Liver (tissue), 9 donors: ENCODE results near the gene TPM4. TPM values are rescaled to one million over a fixed set of nuclear protein-coding genes. Genes with fewer than 3 reads are reported as not detected.

Experiments used
- DNase-seq: peaks from one replicate; pipeline ENCODE4 v3.0.0-alpha.2; 2017; ENCODE audit warnings: low spot score
- H3K27ac ChIP-seq, 2 donors: one replicate each; pipeline ENCODE4 v1.7.0; 2013; ENCODE audit warnings: inconsistent platforms in 2 of 2, low read length in 2 of 2, control low read depth in 1 of 2, low read depth in 1 of 2, mild to moderate bottlenecking in 1 of 2
- H3K27me3 ChIP-seq, 4 donors: one replicate each; pipeline versions ENCODE4 v1.6.1 to v1.7.0; 2013; ENCODE audit warnings: low read length in 3 of 4, inconsistent platforms in 1 of 4, mild to moderate bottlenecking in 1 of 4, moderate library complexity in 1 of 4; ENCODE audit not compliant: control insufficient read depth in 4 of 4, insufficient read depth in 4 of 4
- H3K36me3 ChIP-seq, 4 donors: one replicate each; pipeline versions ENCODE4 v1.6.1 to v1.7.0; 2013; ENCODE audit warnings: low read length in 3 of 4, mild to moderate bottlenecking in 3 of 4, low read depth in 1 of 4, moderate library complexity in 1 of 4; ENCODE audit not compliant: control insufficient read depth in 4 of 4, insufficient read depth in 3 of 4
- H3K4me1 ChIP-seq, 4 donors: one replicate each; pipeline versions ENCODE4 v1.6.1 to v1.7.0; 2013; ENCODE audit warnings: low read length in 3 of 4, mild to moderate bottlenecking in 3 of 4, moderate library complexity in 1 of 4; ENCODE audit not compliant: control insufficient read depth in 4 of 4, insufficient read depth in 4 of 4
- H3K4me3 ChIP-seq, 3 donors: one replicate each; pipeline versions ENCODE4 v1.6.1 to v1.7.0; 2013; ENCODE audit warnings: low read length in 3 of 3, control low read depth in 1 of 3, low read depth in 1 of 3, mild to moderate bottlenecking in 1 of 3
- H3K9ac ChIP-seq, 2 donors: one replicate each; pipeline ENCODE4 v1.7.0; 2013; ENCODE audit warnings: low read length in 2 of 2, mild to moderate bottlenecking in 2 of 2, moderate library complexity in 2 of 2, control low read depth in 1 of 2, low read depth in 1 of 2
- H3K9me3 ChIP-seq, 4 donors: one replicate each; pipeline versions ENCODE4 v1.6.1 to v1.7.0; 2013; ENCODE audit warnings: low read length in 3 of 4; ENCODE audit not compliant: control insufficient read depth in 4 of 4
- EGR1 ChIP-seq, 2 donors: IDR thresholded peaks; 2 replicates each; pipeline ENCODE4 v1.6.1; 2016 to 2018; ENCODE audit warnings: antibody characterized with exemption in 2 of 2, low read depth in 2 of 2
- FOXA1 ChIP-seq: IDR thresholded peaks from 2 replicates; pipeline ENCODE4 v1.6.1; 2016; ENCODE audit warnings: antibody characterized with exemption
- FOXA2 ChIP-seq: IDR thresholded peaks from 2 replicates; pipeline ENCODE4 v1.6.1; 2016; ENCODE audit warnings: antibody characterized with exemption
- GABPA ChIP-seq, 2 donors: IDR thresholded peaks in 1 of 2; conservative IDR thresholded peaks in 1 of 2; 2 replicates each; pipeline ENCODE4 v1.6.1; 2016; ENCODE audit warnings: antibody characterized with exemption in 2 of 2, mild to moderate bottlenecking in 1 of 2, moderate library complexity in 1 of 2
- HNF4A ChIP-seq, 2 donors: conservative IDR thresholded peaks; 2 replicates each; pipeline ENCODE4 v1.6.1; 2016; ENCODE audit warnings: antibody characterized with exemption in 2 of 2, mild to moderate bottlenecking in 2 of 2
- HNF4G ChIP-seq: IDR thresholded peaks from 2 replicates; pipeline ENCODE4 v1.6.1; 2016; ENCODE audit warnings: antibody characterized with exemption
- JUND ChIP-seq, 2 donors: IDR thresholded peaks; 2 replicates each; pipeline ENCODE4 v1.6.1; 2016; ENCODE audit warnings: antibody characterized with exemption in 2 of 2
- NR2F2 ChIP-seq: IDR thresholded peaks from 2 replicates; pipeline ENCODE4 v1.6.1; 2016; ENCODE audit warnings: antibody characterized with exemption
- RAD21 ChIP-seq, 2 donors: IDR thresholded peaks; 2 replicates each; pipeline ENCODE4 v1.6.1; 2016; ENCODE audit warnings: antibody characterized with exemption in 2 of 2, mild to moderate bottlenecking in 2 of 2
- RXRA ChIP-seq, 2 donors: IDR thresholded peaks; 2 replicates each; pipeline ENCODE4 v1.6.1; 2017 to 2018; ENCODE audit warnings: antibody characterized with exemption in 2 of 2, mild to moderate bottlenecking in 1 of 2
- SP1 ChIP-seq: IDR thresholded peaks from 2 replicates; pipeline ENCODE4 v1.6.1; 2018; ENCODE audit warnings: antibody characterized with exemption, mild to moderate bottlenecking
- TAF1 ChIP-seq: conservative IDR thresholded peaks from 2 replicates; pipeline ENCODE4 v1.6.1; 2016; ENCODE audit warnings: antibody characterized with exemption, mild to moderate bottlenecking
- YY1 ChIP-seq: IDR thresholded peaks from 2 replicates; pipeline ENCODE4 v1.6.1; 2016; ENCODE audit warnings: antibody characterized with exemption, mild to moderate bottlenecking
- WGBS: extraction: QIAGEN DNeasy Blood & Tissue Kit; methylation state at CpG from one replicate; pipeline ENCODE4 v1.1.7; 2013; 5-methylcytosine and 5-hydroxymethylcytosine counted together
- polyA plus RNA-seq, 2 donors: library from polyadenylated mRNA; stranded (reverse) in 1 of 2; unstranded in 1 of 2; fragments of 200-250 nt in 1 of 2; fragments of >200 nt in 1 of 2; fragmentation: Nextera tagmentation in 1 of 2; extraction: Ambion mirVana in 1 of 2; gene quantifications; one replicate each; pipeline versions ENCODE4 v1.2.1 to v1.2.3, GENCODE V29; 2013 to 2015
- total RNA-seq, 2 donors: library from RNA; depleted of rRNA; stranded (reverse); fragments of >200 nt; gene quantifications; one replicate each; pipeline ENCODE4 v1.2.3, GENCODE V29; 2014
- TF ChIP-seq, protein P1 (sequence below): IDR thresholded peaks from 2 replicates; pipeline ENCODE4 v1.6.1; 2016; ENCODE audit warnings: antibody characterized with exemption, mild to moderate bottlenecking
- TF ChIP-seq, protein P2 (sequence below): IDR thresholded peaks from 2 replicates; pipeline ENCODE4 v1.6.1; 2016; ENCODE audit warnings: antibody characterized with exemption
- TF ChIP-seq, protein P3 (sequence below): IDR thresholded peaks from 2 replicates; pipeline ENCODE4 v1.6.1; 2016; ENCODE audit warnings: antibody characterized with exemption
- TF ChIP-seq, protein P4 (sequence below): IDR thresholded peaks from 2 replicates; pipeline ENCODE4 v1.6.1; 2016; ENCODE audit warnings: antibody characterized with exemption
- TF ChIP-seq, protein P5 (sequence below): fragments of 150-350 bp; IDR thresholded peaks from 2 replicates; pipeline ENCODE4 v1.5.1; 2017; ENCODE audit warnings: improper control_type of control experiment, low read depth, low read length; ENCODE audit not compliant: missing input control
- donor health status: healthy.
- donor health status: healthy.
- donor health status: healthy.
- donor health status: healthy.
- donor health status: healthy.

TPM4 gene
- total and polyA plus RNA-seq, 4 donors: 19.8 to 59.9 (median 43.4) TPM

DNA sequence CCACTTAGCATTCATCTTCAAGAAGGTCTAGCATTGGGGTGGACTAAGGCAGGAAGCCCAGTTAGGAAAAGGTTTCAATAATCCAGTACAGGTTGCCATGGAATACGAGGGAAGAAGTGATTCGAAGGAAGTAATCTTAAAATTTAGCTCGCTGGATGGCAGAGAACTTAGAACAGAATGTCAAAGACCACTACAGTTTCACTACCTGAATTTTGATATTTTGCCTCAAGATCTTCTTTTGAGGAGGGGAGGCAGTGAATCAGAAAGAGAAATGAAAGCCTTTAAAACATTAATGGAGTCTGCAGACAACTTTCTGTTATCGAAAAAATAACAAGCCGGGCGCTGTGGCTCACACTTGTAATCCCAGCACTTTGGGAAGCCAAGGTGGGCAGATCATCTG is 28.4 kb downstream of the TPM4 start:
- Histone ChIP-seq H3K27ac (no peak overlapping the region), H3K4me3 (no peak overlapping the region)

DNA sequence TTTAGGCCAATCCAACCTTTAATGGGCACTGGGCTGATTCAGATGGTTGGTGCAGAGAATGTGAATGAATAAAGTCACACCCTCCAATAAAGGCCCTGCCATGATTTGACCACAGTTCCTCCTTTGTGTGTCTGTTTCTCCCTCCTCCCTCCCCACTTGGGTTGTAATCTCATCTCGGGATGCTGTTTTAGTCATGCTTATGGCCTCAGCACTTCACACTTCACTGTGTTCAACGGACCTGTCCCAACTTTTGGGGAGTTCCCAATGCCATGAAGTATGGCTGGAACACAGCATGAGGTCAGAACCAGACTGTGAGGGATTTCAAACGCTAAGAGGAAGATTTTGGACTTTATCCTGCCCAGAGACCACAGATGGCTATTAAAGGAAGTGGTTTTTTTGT is 29.8 kb downstream of the TPM4 start:
- Histone ChIP-seq H3K4me3 (no peak overlapping the region), H3K9ac (no peak overlapping the region), H3K36me3 (no peaks in the 10 kb centered on the region), H3K9me3 (no peaks in the 10 kb centered on the region), H3K4me1 (peaks cover 2 to 4% (median 3%) of the 10 kb centered on the region in 4 donors), H3K27me3 (no peaks in the 10 kb centered on the region), H3K27ac (no peak overlapping the region)
- TF ChIP-seq TAF1 (no peak), RXRA (IDR thresholded peaks at IDR 0.05) (no peak), FOXA1 (no peak), HNF4A (conservative IDR thresholded peaks at IDR 0.05) (no peak), NR2F2 (no peak), SP1 (no peak), GABPA (IDR thresholded peaks at IDR 0.05 in 1 of 2, conservative IDR thresholded peaks at IDR 0.05 in 1 of 2) (no peak), FOXA2 (no peak), JUND (IDR thresholded peaks at IDR 0.05) (no peak), EGR1 (IDR thresholded peaks at IDR 0.05; ENCODE audit: low read depth in 2 of 2) (no peak), YY1 (no peak), HNF4G (no peak), RAD21 (IDR thresholded peaks at IDR 0.05) (no peak)
- TF ChIP-seq, protein P1, sequence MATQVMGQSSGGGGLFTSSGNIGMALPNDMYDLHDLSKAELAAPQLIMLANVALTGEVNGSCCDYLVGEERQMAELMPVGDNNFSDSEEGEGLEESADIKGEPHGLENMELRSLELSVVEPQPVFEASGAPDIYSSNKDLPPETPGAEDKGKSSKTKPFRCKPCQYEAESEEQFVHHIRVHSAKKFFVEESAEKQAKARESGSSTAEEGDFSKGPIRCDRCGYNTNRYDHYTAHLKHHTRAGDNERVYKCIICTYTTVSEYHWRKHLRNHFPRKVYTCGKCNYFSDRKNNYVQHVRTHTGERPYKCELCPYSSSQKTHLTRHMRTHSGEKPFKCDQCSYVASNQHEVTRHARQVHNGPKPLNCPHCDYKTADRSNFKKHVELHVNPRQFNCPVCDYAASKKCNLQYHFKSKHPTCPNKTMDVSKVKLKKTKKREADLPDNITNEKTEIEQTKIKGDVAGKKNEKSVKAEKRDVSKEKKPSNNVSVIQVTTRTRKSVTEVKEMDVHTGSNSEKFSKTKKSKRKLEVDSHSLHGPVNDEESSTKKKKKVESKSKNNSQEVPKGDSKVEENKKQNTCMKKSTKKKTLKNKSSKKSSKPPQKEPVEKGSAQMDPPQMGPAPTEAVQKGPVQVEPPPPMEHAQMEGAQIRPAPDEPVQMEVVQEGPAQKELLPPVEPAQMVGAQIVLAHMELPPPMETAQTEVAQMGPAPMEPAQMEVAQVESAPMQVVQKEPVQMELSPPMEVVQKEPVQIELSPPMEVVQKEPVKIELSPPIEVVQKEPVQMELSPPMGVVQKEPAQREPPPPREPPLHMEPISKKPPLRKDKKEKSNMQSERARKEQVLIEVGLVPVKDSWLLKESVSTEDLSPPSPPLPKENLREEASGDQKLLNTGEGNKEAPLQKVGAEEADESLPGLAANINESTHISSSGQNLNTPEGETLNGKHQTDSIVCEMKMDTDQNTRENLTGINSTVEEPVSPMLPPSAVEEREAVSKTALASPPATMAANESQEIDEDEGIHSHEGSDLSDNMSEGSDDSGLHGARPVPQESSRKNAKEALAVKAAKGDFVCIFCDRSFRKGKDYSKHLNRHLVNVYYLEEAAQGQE: no peak
- TF ChIP-seq, protein P2, sequence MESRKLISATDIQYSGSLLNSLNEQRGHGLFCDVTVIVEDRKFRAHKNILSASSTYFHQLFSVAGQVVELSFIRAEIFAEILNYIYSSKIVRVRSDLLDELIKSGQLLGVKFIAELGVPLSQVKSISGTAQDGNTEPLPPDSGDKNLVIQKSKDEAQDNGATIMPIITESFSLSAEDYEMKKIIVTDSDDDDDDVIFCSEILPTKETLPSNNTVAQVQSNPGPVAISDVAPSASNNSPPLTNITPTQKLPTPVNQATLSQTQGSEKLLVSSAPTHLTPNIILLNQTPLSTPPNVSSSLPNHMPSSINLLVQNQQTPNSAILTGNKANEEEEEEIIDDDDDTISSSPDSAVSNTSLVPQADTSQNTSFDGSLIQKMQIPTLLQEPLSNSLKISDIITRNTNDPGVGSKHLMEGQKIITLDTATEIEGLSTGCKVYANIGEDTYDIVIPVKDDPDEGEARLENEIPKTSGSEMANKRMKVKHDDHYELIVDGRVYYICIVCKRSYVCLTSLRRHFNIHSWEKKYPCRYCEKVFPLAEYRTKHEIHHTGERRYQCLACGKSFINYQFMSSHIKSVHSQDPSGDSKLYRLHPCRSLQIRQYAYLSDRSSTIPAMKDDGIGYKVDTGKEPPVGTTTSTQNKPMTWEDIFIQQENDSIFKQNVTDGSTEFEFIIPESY: no peak
- TF ChIP-seq, protein P3, sequence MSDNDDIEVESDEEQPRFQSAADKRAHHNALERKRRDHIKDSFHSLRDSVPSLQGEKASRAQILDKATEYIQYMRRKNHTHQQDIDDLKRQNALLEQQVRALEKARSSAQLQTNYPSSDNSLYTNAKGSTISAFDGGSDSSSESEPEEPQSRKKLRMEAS: no peak
- TF ChIP-seq, protein P4, sequence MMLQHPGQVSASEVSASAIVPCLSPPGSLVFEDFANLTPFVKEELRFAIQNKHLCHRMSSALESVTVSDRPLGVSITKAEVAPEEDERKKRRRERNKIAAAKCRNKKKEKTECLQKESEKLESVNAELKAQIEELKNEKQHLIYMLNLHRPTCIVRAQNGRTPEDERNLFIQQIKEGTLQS: no peak
- TF ChIP-seq, protein P5, sequence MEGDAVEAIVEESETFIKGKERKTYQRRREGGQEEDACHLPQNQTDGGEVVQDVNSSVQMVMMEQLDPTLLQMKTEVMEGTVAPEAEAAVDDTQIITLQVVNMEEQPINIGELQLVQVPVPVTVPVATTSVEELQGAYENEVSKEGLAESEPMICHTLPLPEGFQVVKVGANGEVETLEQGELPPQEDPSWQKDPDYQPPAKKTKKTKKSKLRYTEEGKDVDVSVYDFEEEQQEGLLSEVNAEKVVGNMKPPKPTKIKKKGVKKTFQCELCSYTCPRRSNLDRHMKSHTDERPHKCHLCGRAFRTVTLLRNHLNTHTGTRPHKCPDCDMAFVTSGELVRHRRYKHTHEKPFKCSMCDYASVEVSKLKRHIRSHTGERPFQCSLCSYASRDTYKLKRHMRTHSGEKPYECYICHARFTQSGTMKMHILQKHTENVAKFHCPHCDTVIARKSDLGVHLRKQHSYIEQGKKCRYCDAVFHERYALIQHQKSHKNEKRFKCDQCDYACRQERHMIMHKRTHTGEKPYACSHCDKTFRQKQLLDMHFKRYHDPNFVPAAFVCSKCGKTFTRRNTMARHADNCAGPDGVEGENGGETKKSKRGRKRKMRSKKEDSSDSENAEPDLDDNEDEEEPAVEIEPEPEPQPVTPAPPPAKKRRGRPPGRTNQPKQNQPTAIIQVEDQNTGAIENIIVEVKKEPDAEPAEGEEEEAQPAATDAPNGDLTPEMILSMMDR: no peak
- WGBS: 30% methylated on average over 3 of the region's 3 CpGs
- no peak for DNase-seq

More for the DNA sequence above, 28.4 kb downstream of the TPM4 start:
- Histone ChIP-seq H3K27me3 (no peaks in the 10 kb centered on the region), H3K9me3 (no peaks in the 10 kb centered on the region), H3K4me1 (no peaks in the 10 kb centered on the region), H3K9ac (no peak overlapping the region), H3K36me3 (no peaks in the 10 kb centered on the region)
- WGBS: 92% methylated on average over 6 of the region's 6 CpGs
- DNase-seq: no peak
- TF ChIP-seq, protein P2: no peak
- TF ChIP-seq HNF4A (conservative IDR thresholded peaks at IDR 0.05): no peak
